Endodermal cell (in vitro differentiated cells): ENCODE measurements around the gene MAPK10. TPM values are rescaled to one million over a fixed set of nuclear protein-coding genes. Genes with fewer than 3 reads are reported as not detected.

Experiments used
- DNase-seq: peaks from one replicate; pipeline ENCODE4 v3.0.0-alpha.2; 2017
- H3K27ac ChIP-seq: 2 replicates; pipeline ENCODE4 v1.5.1; 2013; ENCODE audit warnings: mild to moderate bottlenecking, low read depth, low read length, moderate library complexity
- H3K27me3 ChIP-seq: 2 replicates; pipeline ENCODE4 v1.6.1; 2013; ENCODE audit warnings: mild to moderate bottlenecking, low read length, moderate library complexity; ENCODE audit not compliant: insufficient read depth, control insufficient read depth, poor library complexity, severe bottlenecking
- H3K36me3 ChIP-seq: 2 replicates; pipeline ENCODE4 v1.7.0; 2013; ENCODE audit warnings: mild to moderate bottlenecking, low read length, moderate library complexity; ENCODE audit not compliant: control insufficient read depth, insufficient read depth
- H3K4me1 ChIP-seq: one replicate; pipeline ENCODE4 v1.7.0; 2013; ENCODE audit warnings: low read length; ENCODE audit not compliant: control insufficient read depth, insufficient read depth
- H3K4me3 ChIP-seq: 2 replicates; pipeline ENCODE4 v1.5.1; 2013; ENCODE audit warnings: mild to moderate bottlenecking, low read length, moderate library complexity
- H3K9ac ChIP-seq: 2 replicates; pipeline ENCODE4 v1.6.1; 2013; ENCODE audit warnings: mild to moderate bottlenecking, low read length, moderate library complexity; ENCODE audit not compliant: poor library complexity, severe bottlenecking; ENCODE audit errors: extremely low read depth
- H3K9me3 ChIP-seq: 2 replicates; pipeline ENCODE4 v1.6.1; 2013; ENCODE audit warnings: mild to moderate bottlenecking, low read length, moderate library complexity; ENCODE audit not compliant: control insufficient read depth
- H3K27ac Mint-ChIP-seq: 2 replicates; pipeline ENCODE4 v1.8.0; 2020; ENCODE audit warnings: mixed read lengths
- H3K27me3 Mint-ChIP-seq: 2 replicates; pipeline ENCODE4 v1.8.0; 2021; ENCODE audit warnings: mild to moderate bottlenecking, mixed read lengths; ENCODE audit not compliant: insufficient read depth
- H3K36me3 Mint-ChIP-seq: 2 replicates; pipeline ENCODE4 v1.8.0; 2020; ENCODE audit warnings: low read depth, mixed read lengths
- H3K4me1 Mint-ChIP-seq: 2 replicates; pipeline ENCODE4 v1.8.0; 2020; ENCODE audit warnings: mixed read lengths
- H3K4me3 Mint-ChIP-seq: 2 replicates; pipeline ENCODE4 v1.8.0; 2020; ENCODE audit warnings: mild to moderate bottlenecking, moderate library complexity, mixed read lengths
- H3K9me3 Mint-ChIP-seq: 2 replicates; pipeline ENCODE4 v1.8.0; 2020; ENCODE audit warnings: mild to moderate bottlenecking, mixed read lengths
- CTCF ChIP-seq: fragments of 200-600 bp; sonication (generic); conservative IDR thresholded peaks from 2 replicates; pipeline ENCODE4 v1.5.0; 2021; ENCODE audit warnings: antibody characterized with exemption, mild to moderate bottlenecking
- WGBS, 2 experiments: methylation state at CpG; one replicate each; pipeline versions ENCODE4 v1.1.5 to v1.1.7; 2013; ENCODE audit warnings: missing lambda C conversion rate in 2 of 2, mixed read lengths in 1 of 2; ENCODE audit not compliant: insufficient coverage in 1 of 2, insufficient read length in 1 of 2; 5-methylcytosine and 5-hydroxymethylcytosine counted together
- total RNA-seq, 2 donors: library from RNA; stranded (reverse); fragmentation: NEBNext Ultra II Directional in 1 of 2; extraction: Animal tissue kit (Norgen Biotek cat#: 25700) in 1 of 2; gene quantifications; 2 replicates in 1 of 2; 3 replicates in 1 of 2; pipeline ENCODE4 v1.2.1, GENCODE V29; 2021

Gene MAPK10
- total RNA-seq, 2 donors from 2014 or later: 45.1 to 70.2 TPM

DNA sequence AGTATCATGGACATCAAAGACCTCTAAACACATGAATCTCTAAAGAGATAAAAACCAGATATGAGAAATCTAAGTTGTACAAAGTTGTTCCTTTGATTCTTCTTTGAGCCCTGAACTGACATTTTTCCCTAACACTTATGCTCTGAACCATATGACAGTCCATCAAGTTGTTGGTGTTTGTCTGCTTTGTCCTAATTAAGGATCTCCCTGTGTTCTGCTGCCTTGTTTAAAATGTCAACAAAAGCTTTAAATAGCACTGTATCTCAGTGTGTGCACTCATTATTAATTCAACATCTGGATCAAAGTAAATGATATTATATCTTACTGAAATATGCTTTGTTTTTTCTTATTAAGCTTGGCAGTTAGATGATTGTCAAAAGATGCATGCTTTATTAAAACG is 321.8 kb downstream of the MAPK10 start:
- TF ChIP-seq CTCF: no peak
- Histone ChIP-seq H3K4me3 (no peak overlapping the region), H3K36me3 (no peaks in the 10 kb centered on the region), H3K9me3 (peaks cover 7% of the 10 kb centered on the region), H3K27ac (no peak overlapping the region), H3K4me1 (peaks cover 6% of the 10 kb centered on the region), H3K9ac (no peak overlapping the region), H3K27me3 (no peaks in the 10 kb centered on the region)
- DNase-seq: no peak
- Mint-ChIP-seq H3K27me3 (no peaks in the 10 kb centered on the region), H3K27ac (no peak overlapping the region), H3K9me3 (peaks cover 13% of the 10 kb centered on the region), H3K4me1 (peaks cover 9% of the 10 kb centered on the region), H3K4me3 (no peak overlapping the region), H3K36me3 (peaks cover 19% of the 10 kb centered on the region)
- 100% methylated on average over 1 of the region's 1 CpG; no CpG with 5 or more reads in 1 of the 2 experiments for WGBS, 2 experiments

- Mint-ChIP-seq H3K27me3 (no peaks in the 10 kb centered on the region), H3K27ac (no peak overlapping the region), H3K9me3 (peaks cover 8% of the 10 kb centered on the region), H3K4me1 (peaks cover 10% of the 10 kb centered on the region), H3K4me3 (no peak overlapping the region), H3K36me3 (peaks cover 15% of the 10 kb centered on the region)
- WGBS, 2 experiments: 96 to 100% methylated on average over 3 to 4 of the region's 4 CpGs
- H3K9ac ChIP-seq: no peak overlapping the region
- no peak for DNase-seq
- no peaks in the 10 kb centered on the region for H3K27me3 ChIP-seq
- H3K4me1 ChIP-seq: peaks cover 8% of the 10 kb centered on the region
- H3K9me3 ChIP-seq: peaks cover under 1% of the 10 kb centered on the region
- H3K4me3 ChIP-seq: no peak overlapping the region
- H3K27ac ChIP-seq: no peak overlapping the region
- no peak for TF ChIP-seq CTCF
- no peaks in the 10 kb centered on the region for H3K36me3 ChIP-seq
These were observed 323.1 kb downstream of the MAPK10 start for GRCh38 chr4:86036736-86037135.

GRCh38 chr4:86035688-86036087 is 324.2 kb downstream of the MAPK10 start:
- H3K27ac Mint-ChIP-seq: no peak overlapping the region
- no peak overlapping the region for H3K4me3 Mint-ChIP-seq
- H3K27ac ChIP-seq: no peak overlapping the region
- H3K9me3 ChIP-seq: no peaks in the 10 kb centered on the region
- no peaks in the 10 kb centered on the region for H3K27me3 Mint-ChIP-seq
- peaks cover 8% of the 10 kb centered on the region for H3K4me1 ChIP-seq
- no peaks in the 10 kb centered on the region for H3K36me3 ChIP-seq
- no peak for TF ChIP-seq CTCF
- no peak overlapping the region for H3K9ac ChIP-seq
- 98 to 100% methylated on average over 1 of the region's 1 CpG for WGBS, 2 experiments
- no peaks in the 10 kb centered on the region for H3K27me3 ChIP-seq
- H3K4me1 Mint-ChIP-seq: peaks cover 10% of the 10 kb centered on the region
- no peak for DNase-seq
- peaks cover 11% of the 10 kb centered on the region for H3K36me3 Mint-ChIP-seq
- H3K4me3 ChIP-seq: no peak overlapping the region
- H3K9me3 Mint-ChIP-seq: no peaks in the 10 kb centered on the region
